Activated CD8-positive, alpha-beta memory T cell treated with anti-CD3 and anti-CD28 coated beads, Interleukin-2, amount 10 ng/mL, durations not matched to agents 7 days and 5 days (primary cell): ENCODE data around the gene CADM1. TPM values are rescaled to one million over a fixed set of nuclear protein-coding genes. Genes with fewer than 3 reads are reported as not detected.
"Not testable (repeated sequence)": the region's sequence is repeated elsewhere in the genome, so short reads cannot be mapped to it uniquely, and the experiment has no call there.

ENCODE experiments used
- ATAC-seq: fragments of 150-1000 bp; cut with Tn5 transposase; one replicate; pipeline ENCODE4 v1.10.0; 2021; ENCODE audit warnings: moderate library complexity
- CTCF ChIA-PET: fragments of 350-600 bp; sonication (Branson Sonifier 250); formaldehyde crosslinking; loops from one replicate; lab custom pipeline; 2021; ENCODE audit warnings: antibody characterized with exemption; lab: Charles Lee
- DNase-seq: peaks from one replicate; pipeline ENCODE4 v3.0.0-alpha.2; 2020
- H3K27ac Mint-ChIP-seq: one replicate; pipeline ENCODE4 v1.8.0; 2021; ENCODE audit warnings: mild to moderate bottlenecking, mixed read lengths
- H3K27me3 Mint-ChIP-seq: one replicate; pipeline ENCODE4 v1.8.0; 2021; ENCODE audit warnings: mixed read lengths
- H3K36me3 Mint-ChIP-seq: one replicate; pipeline ENCODE4 v1.8.0; 2021; ENCODE audit warnings: mild to moderate bottlenecking, mixed read lengths
- H3K4me1 Mint-ChIP-seq: one replicate; pipeline ENCODE4 v1.8.0; 2021; ENCODE audit warnings: mixed read lengths
- H3K4me3 Mint-ChIP-seq: one replicate; pipeline ENCODE4 v1.8.0; 2021; ENCODE audit warnings: mild to moderate bottlenecking, moderate library complexity, mixed read lengths
- H3K9me3 Mint-ChIP-seq: one replicate; pipeline ENCODE4 v1.8.0; 2022; ENCODE audit warnings: low read depth, mixed read lengths
- total RNA-seq, 2 experiments: library from RNA; stranded (reverse); gene quantifications; one replicate each; pipeline ENCODE4 v1.2.3, GENCODE V29; 2021

The CADM1 gene
- total RNA-seq, 2 experiments from 2014 or later: 0.76 to 1.2 TPM

GRCh38 chr11:115481528-115481927 lies 22.7 kb downstream of the CADM1 start:
- ATAC-seq: no peak
- Mint-ChIP-seq H3K27me3 (peaks cover 3% of the 10 kb centered on the region), H3K27ac (no peak overlapping the region), H3K4me3 (no peak overlapping the region), H3K9me3 (no peaks in the 10 kb centered on the region), H3K36me3 (no peaks in the 10 kb centered on the region), H3K4me1 (no peaks in the 10 kb centered on the region)
- DNase-seq: no peak
- CTCF ChIA-PET: no interaction called here

DNA sequence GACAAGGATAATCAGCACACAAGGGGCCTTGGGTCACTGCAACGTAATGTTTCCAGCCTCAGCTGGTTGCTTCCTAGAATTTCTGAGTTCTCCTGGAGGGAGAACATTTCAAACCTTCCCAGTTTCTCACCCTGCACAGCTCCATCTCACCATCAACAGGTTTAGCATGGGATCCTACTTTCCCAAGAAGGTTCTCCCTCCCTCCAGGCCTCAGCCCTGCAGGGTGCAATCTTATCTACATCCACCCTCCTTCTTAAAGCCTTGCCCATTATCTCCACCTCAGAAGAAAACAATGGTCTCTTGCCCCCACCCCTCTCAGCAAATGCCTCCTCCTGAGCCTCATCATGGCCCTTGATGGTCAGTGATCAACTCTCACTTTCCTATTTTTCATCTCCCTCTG lies 23.6 kb downstream of the CADM1 start:
- CTCF ChIA-PET: no interaction called here

GRCh38 chr11:115477410-115477809 lies 26.8 kb downstream of the CADM1 start:
- DNase-seq: no peak
- Mint-ChIP-seq H3K36me3 (no peaks in the 10 kb centered on the region), H3K27me3 (peaks cover 2% of the 10 kb centered on the region), H3K4me1 (no peaks in the 10 kb centered on the region), H3K4me3 (no peak overlapping the region), H3K9me3 (no peaks in the 10 kb centered on the region), H3K27ac (no peak overlapping the region)
- CTCF ChIA-PET: no interaction called here
- ATAC-seq: no peak

More for the DNA sequence above, 23.6 kb downstream of the CADM1 start:
- ATAC-seq (no peak), DNase-seq (no peak)
- no peak overlapping the region for H3K4me3 Mint-ChIP-seq
- H3K27me3 Mint-ChIP-seq: peaks cover 2% of the 10 kb centered on the region
- H3K4me1 Mint-ChIP-seq: no peaks in the 10 kb centered on the region
- H3K9me3 Mint-ChIP-seq: no peaks in the 10 kb centered on the region
- no peaks in the 10 kb centered on the region for H3K36me3 Mint-ChIP-seq
- H3K27ac Mint-ChIP-seq: no peak overlapping the region

DNA sequence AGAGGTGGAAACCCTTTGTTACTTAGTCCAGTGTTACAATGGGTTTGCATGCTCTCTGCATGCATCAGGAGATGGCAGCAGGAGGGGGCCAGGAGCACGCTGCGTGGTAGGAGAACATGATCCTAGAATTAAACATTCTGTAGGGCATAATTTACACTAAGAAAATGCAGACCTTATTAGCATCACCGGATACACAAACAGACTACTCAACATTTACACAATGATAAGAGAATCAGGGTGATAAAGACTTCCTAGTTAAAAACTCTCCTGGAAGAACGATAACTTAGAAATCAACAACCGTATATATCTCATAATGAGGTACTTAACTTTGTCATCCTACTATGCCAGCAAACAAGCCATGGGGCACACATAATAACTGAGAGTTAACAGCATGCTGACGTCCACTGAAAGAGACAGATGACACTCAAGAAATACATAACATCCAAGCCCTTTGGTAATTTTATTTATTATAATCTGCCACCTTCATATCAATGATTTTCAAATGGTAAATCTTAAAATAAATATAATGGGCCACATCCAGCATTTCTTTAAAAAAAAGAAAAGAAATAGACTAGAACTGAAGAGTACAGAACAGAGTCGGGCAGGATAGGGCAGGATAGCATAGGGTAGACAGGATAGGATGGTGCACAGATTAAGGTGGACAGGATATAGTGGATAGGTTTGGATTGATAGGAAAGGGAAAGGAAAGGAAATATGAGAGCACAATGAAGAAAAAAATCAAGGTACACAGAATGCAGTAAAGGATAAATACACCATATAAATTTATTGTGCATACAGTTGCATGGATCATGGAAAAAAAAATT lies 27.5 kb downstream of the CADM1 start:
- Mint-ChIP-seq H3K27ac (no peak overlapping the region), H3K27me3 (peaks cover 2% of the 10 kb centered on the region), H3K9me3 (no peaks in the 10 kb centered on the region), H3K4me1 (no peaks in the 10 kb centered on the region), H3K36me3 (no peaks in the 10 kb centered on the region), H3K4me3 (no peak overlapping the region)
- CTCF ChIA-PET: no interaction called here
- ATAC-seq (no peak), DNase-seq (no peak)

GRCh38 chr11:115475564-115475963 lies 28.7 kb downstream of the CADM1 start:
- no peaks in the 10 kb centered on the region for H3K36me3 Mint-ChIP-seq
- ATAC-seq: no peak
- CTCF ChIA-PET: no interaction called here

DNA sequence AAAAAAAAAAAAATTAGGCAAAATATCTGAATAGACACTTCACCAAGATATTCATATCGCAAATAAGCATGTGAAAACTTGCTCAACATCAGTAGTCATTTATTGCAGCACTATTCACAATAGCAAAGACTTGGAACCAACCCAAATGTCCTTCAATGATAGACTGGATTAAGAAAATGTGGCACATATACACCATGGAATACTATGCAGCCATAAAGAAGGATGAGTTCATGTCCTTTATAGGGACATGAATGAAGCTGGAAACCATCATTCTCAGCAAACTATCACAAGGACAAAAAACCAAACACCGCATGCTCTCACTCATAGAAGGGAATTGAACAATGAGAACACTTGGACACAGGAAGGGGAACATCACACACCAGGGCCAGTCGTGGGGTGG lies 29.9 kb downstream of the CADM1 start:
- DNase-seq, H3K4me1 Mint-ChIP-seq, H3K4me3 Mint-ChIP-seq, H3K36me3 Mint-ChIP-seq, CTCF ChIA-PET, H3K27me3 Mint-ChIP-seq, H3K27ac Mint-ChIP-seq, H3K9me3 Mint-ChIP-seq, ATAC-seq: not testable (repeated sequence)

More at GRCh38 chr11:115475564-115475963, 28.7 kb downstream of the CADM1 start:
- H3K4me1 Mint-ChIP-seq: no peaks in the 10 kb centered on the region
- H3K27me3 Mint-ChIP-seq: peaks cover 2% of the 10 kb centered on the region
- H3K9me3 Mint-ChIP-seq: no peaks in the 10 kb centered on the region
- DNase-seq: no peak
- no peak overlapping the region for H3K4me3 Mint-ChIP-seq
- no peak overlapping the region for H3K27ac Mint-ChIP-seq

GRCh38 chr11:115473167-115473566 lies 31.0 kb downstream of the CADM1 start:
- ATAC-seq (no peak), DNase-seq (no peak)
- Mint-ChIP-seq H3K4me3 (no peak overlapping the region), H3K27ac (no peak overlapping the region), H3K36me3 (no peaks in the 10 kb centered on the region), H3K9me3 (no peaks in the 10 kb centered on the region), H3K27me3 (peaks cover 2% of the 10 kb centered on the region), H3K4me1 (no peaks in the 10 kb centered on the region)
- CTCF ChIA-PET: no interaction called here

GRCh38 chr11:115471367-115471766 lies 32.8 kb downstream of the CADM1 start:
- no peak overlapping the region for H3K4me3 Mint-ChIP-seq
- ATAC-seq (no peak), DNase-seq (no peak)
- no peaks in the 10 kb centered on the region for H3K27me3 Mint-ChIP-seq
- H3K27ac Mint-ChIP-seq: no peak overlapping the region
- no peaks in the 10 kb centered on the region for H3K4me1 Mint-ChIP-seq
- CTCF ChIA-PET: no interaction called here
- no peaks in the 10 kb centered on the region for H3K9me3 Mint-ChIP-seq
- no peaks in the 10 kb centered on the region for H3K36me3 Mint-ChIP-seq

GRCh38 chr11:115470928-115471327 lies 33.3 kb downstream of the CADM1 start:
- Mint-ChIP-seq H3K4me3 (no peak overlapping the region), H3K4me1 (no peaks in the 10 kb centered on the region), H3K27me3 (no peaks in the 10 kb centered on the region), H3K9me3 (no peaks in the 10 kb centered on the region), H3K36me3 (no peaks in the 10 kb centered on the region), H3K27ac (no peak overlapping the region)
- ATAC-seq: no peak
- DNase-seq: no peak
- CTCF ChIA-PET: no interaction called here

GRCh38 chr11:115469361-115469760 lies 34.9 kb downstream of the CADM1 start:
- Mint-ChIP-seq H3K4me1 (no peaks in the 10 kb centered on the region), H3K27ac (no peak overlapping the region)
- CTCF ChIA-PET: no interaction called here

DNA sequence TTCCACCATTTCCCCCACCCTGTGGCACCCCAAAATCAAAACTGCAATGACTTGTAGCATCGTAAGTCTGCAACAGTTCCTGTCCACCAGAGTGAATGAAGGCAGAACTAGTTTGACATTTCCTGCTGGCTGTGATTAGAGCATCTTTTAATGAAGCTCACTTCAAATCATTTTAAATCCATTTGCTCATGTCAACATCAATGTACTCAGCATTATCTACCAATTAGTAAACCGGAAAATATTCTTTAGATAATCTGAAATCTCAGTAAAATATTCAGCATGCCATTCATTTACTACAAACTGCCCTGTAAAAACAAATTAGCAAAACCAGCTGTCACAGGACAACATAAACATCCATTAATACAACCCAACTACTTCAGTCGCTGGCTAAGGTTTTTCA lies 38.1 kb downstream of the CADM1 start:
- Mint-ChIP-seq H3K4me3 (no peak overlapping the region), H3K9me3 (no peaks in the 10 kb centered on the region), H3K36me3 (no peaks in the 10 kb centered on the region), H3K4me1 (no peaks in the 10 kb centered on the region), H3K27me3 (no peaks in the 10 kb centered on the region), H3K27ac (no peak overlapping the region)
- DNase-seq: no peak
- no peak for ATAC-seq
- CTCF ChIA-PET: no interaction called here

More at GRCh38 chr11:115469361-115469760, 34.9 kb downstream of the CADM1 start:
- ATAC-seq: no peak
- no peak for DNase-seq
- Mint-ChIP-seq H3K9me3 (no peaks in the 10 kb centered on the region), H3K4me3 (no peak overlapping the region), H3K27me3 (no peaks in the 10 kb centered on the region), H3K36me3 (no peaks in the 10 kb centered on the region)

GRCh38 chr11:115464269-115464668 lies 39.9 kb downstream of the CADM1 start:
- DNase-seq (no peak), ATAC-seq (no peak)
- Mint-ChIP-seq H3K4me3 (no peak overlapping the region), H3K27ac (no peak overlapping the region), H3K27me3 (no peaks in the 10 kb centered on the region), H3K36me3 (no peaks in the 10 kb centered on the region), H3K9me3 (no peaks in the 10 kb centered on the region), H3K4me1 (no peaks in the 10 kb centered on the region)
- CTCF ChIA-PET: no interaction called here

- CTCF ChIA-PET: no interaction called here
- no peaks in the 10 kb centered on the region for H3K27me3 Mint-ChIP-seq
- no peaks in the 10 kb centered on the region for H3K4me1 Mint-ChIP-seq
- ATAC-seq: no peak
- H3K36me3 Mint-ChIP-seq: no peaks in the 10 kb centered on the region
- no peak overlapping the region for H3K4me3 Mint-ChIP-seq
- H3K27ac Mint-ChIP-seq: no peak overlapping the region
- H3K9me3 Mint-ChIP-seq: no peaks in the 10 kb centered on the region
- DNase-seq: no peak
Measured at GRCh38 chr11:115463606-115464005, 40.6 kb downstream of the CADM1 start.

DNA sequence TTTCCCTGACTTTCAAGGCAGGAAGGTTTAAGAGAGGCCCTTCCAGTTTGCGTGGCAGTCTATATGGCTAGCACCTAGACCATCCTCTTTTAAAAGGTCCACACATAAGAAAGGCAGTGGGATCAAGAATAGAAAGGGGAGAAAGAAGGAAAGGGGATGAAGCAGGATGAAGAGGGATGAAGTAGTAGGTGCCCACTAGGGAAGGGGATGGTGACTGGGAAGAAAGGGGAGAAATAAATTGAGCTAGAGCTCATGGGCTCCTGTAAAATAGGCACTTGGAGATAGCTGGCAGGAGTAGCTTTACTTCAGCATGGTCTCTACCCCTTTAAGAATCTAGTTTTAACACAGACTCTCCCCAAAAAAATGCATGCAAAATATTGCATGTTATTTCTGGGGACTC lies 41.5 kb downstream of the CADM1 start:
- no peaks in the 10 kb centered on the region for H3K4me1 Mint-ChIP-seq
- no peaks in the 10 kb centered on the region for H3K9me3 Mint-ChIP-seq
- no peaks in the 10 kb centered on the region for H3K27me3 Mint-ChIP-seq
- H3K4me3 Mint-ChIP-seq: no peak overlapping the region
- CTCF ChIA-PET: no interaction called here
- no peaks in the 10 kb centered on the region for H3K36me3 Mint-ChIP-seq
- ATAC-seq (no peak), DNase-seq (no peak)
- H3K27ac Mint-ChIP-seq: no peak overlapping the region
